HEK293 (cell line): ENCODE data around the gene KLF13.

ENCODE experiments used
- CTCF ChIA-PET: fragments of 350-600 bp; formaldehyde crosslinking; extraction: SDS; loops from one replicate; lab custom pipeline; 2021; ENCODE audit warnings: antibody characterized with exemption; lab: Yijun Ruan, JAX
- POLR2A ChIA-PET: fragments of 300-600 bp; formaldehyde crosslinking; extraction: SDS; loops from one replicate; lab custom pipeline; 2020; ENCODE audit warnings: antibody characterized with exemption, inconsistent platforms; lab: Yijun Ruan, JAX
- H3K27ac ChIP-seq: fragments of 200-500 bp; sonication (Bioruptor generic); 2 replicates; pipeline ENCODE4 v1.5.1; 2014; ENCODE audit warnings: low read depth, low read length, control low read depth, inconsistent platforms; ENCODE audit errors: extremely low read depth
- H3K36me3 ChIP-seq, 2 experiments: fragments of 200-500 bp in 1 of 2; sonication (Bioruptor generic) in 1 of 2; 1 replicate in 1 of 2; 2 replicates in 1 of 2; pipeline ENCODE4 v1.5.1; 2014 to 2017; ENCODE audit warnings: inconsistent platforms in 2 of 2, low read length in 2 of 2; ENCODE audit not compliant: control insufficient read depth in 2 of 2, insufficient read depth in 1 of 2
- H3K4me1 ChIP-seq: fragments of 200-500 bp; sonication (Bioruptor generic); 2 replicates; pipeline ENCODE4 v1.5.1; 2014; ENCODE audit warnings: mild to moderate bottlenecking, low read length, inconsistent platforms; ENCODE audit not compliant: control insufficient read depth, insufficient read depth
- H3K4me3 ChIP-seq: 2 replicates; pipeline ENCODE4 v1.5.1; 2011; ENCODE audit warnings: low read depth, mild to moderate bottlenecking, control low read depth, low read length, moderate library complexity
- H3K9me3 ChIP-seq: fragments of 200-500 bp; sonication (Bioruptor generic); 2 replicates; pipeline ENCODE4 v1.5.1; 2014; ENCODE audit warnings: low read depth, low read length, inconsistent platforms; ENCODE audit not compliant: control insufficient read depth, insufficient read depth
- CTCF ChIP-seq: fragments of 450-650 bp; formaldehyde crosslinking; IDR thresholded peaks from 2 replicates; pipeline ENCODE4 v1.5.1; 2016; ENCODE audit warnings: missing biosample characterization, missing genetic modification characterization
- GFI1B ChIP-seq: fragments of 450-650 bp; formaldehyde crosslinking; IDR thresholded peaks from 2 replicates; pipeline ENCODE4 v1.5.1; 2016; ENCODE audit warnings: missing biosample characterization, missing genetic modification characterization
- GLIS2 ChIP-seq: fragments of 450-650 bp; formaldehyde crosslinking; IDR thresholded peaks from 2 replicates; pipeline ENCODE4 v1.5.1; 2016; ENCODE audit warnings: missing biosample characterization, missing genetic modification characterization
- HOXD13 ChIP-seq: sonication (generic); formaldehyde crosslinking; IDR thresholded peaks from 2 replicates; pipeline ENCODE4 v1.8.0; 2022; ENCODE audit warnings: missing genetic modification reagents, borderline replicate concordance
- PATZ1 ChIP-seq: fragments of 450-650 bp; formaldehyde crosslinking; IDR thresholded peaks from 2 replicates; pipeline ENCODE4 v1.5.1; 2016; ENCODE audit warnings: missing biosample characterization, missing genetic modification characterization
- PRDM4 ChIP-seq: fragments of 450-650 bp; formaldehyde crosslinking; IDR thresholded peaks from 2 replicates; pipeline ENCODE4 v1.5.1; 2017; ENCODE audit warnings: missing biosample characterization, missing genetic modification characterization
- TCF7L2 ChIP-seq: IDR thresholded peaks from 2 replicates; pipeline ENCODE4 v1.6.1; 2011; ENCODE audit warnings: low read depth, mild to moderate bottlenecking, inconsistent platforms, low read length, moderate library complexity, borderline replicate concordance
- TRIM28 ChIP-seq: IDR thresholded peaks from 2 replicates; pipeline ENCODE4 v1.6.1; 2011; ENCODE audit warnings: low read length, control low read depth, borderline replicate concordance
- ZBTB1 ChIP-seq: fragments of 450-650 bp; formaldehyde crosslinking; IDR thresholded peaks from 2 replicates; pipeline ENCODE4 v1.5.1; 2016; ENCODE audit warnings: missing biosample characterization, missing genetic modification characterization
- ZNF112 ChIP-seq: fragments of 450-650 bp; formaldehyde crosslinking; IDR thresholded peaks from 2 replicates; pipeline ENCODE4 v1.5.0; 2017; ENCODE audit warnings: missing biosample characterization, missing genetic modification characterization
- ZNF140 ChIP-seq: fragments of 450-650 bp; formaldehyde crosslinking; IDR thresholded peaks from 2 replicates; pipeline ENCODE4 v1.5.1; 2016; ENCODE audit warnings: missing biosample characterization, missing genetic modification characterization
- ZNF169 ChIP-seq: fragments of 450-650 bp; formaldehyde crosslinking; IDR thresholded peaks from 2 replicates; pipeline ENCODE4 v1.5.1; 2016; ENCODE audit warnings: missing biosample characterization, missing genetic modification characterization
- ZNF174 ChIP-seq: fragments of 450-650 bp; formaldehyde crosslinking; IDR thresholded peaks from 2 replicates; pipeline ENCODE4 v1.5.0; 2017; ENCODE audit warnings: missing biosample characterization, mild to moderate bottlenecking, missing genetic modification characterization
- ZNF311 ChIP-seq: fragments of 450-650 bp; formaldehyde crosslinking; IDR thresholded peaks from 2 replicates; pipeline ENCODE4 v1.5.1; 2017; ENCODE audit warnings: missing biosample characterization, missing genetic modification characterization, borderline replicate concordance
- ZNF394 ChIP-seq: fragments of 450-650 bp; formaldehyde crosslinking; IDR thresholded peaks from 2 replicates; pipeline ENCODE4 v1.5.1; 2016; ENCODE audit warnings: missing biosample characterization, missing genetic modification characterization, mild to moderate bottlenecking, moderate library complexity, borderline replicate concordance
- ZNF416 ChIP-seq: fragments of 450-650 bp; formaldehyde crosslinking; IDR thresholded peaks from 2 replicates; pipeline ENCODE4 v1.5.1; 2016; ENCODE audit warnings: missing biosample characterization, missing genetic modification characterization
- ZNF529 ChIP-seq: fragments of 450-650 bp; formaldehyde crosslinking; IDR thresholded peaks from 2 replicates; pipeline ENCODE4 v1.5.1; 2017; ENCODE audit warnings: missing genetic modification characterization, missing biosample characterization; ENCODE audit not compliant: insufficient replicate concordance
- ZNF555 ChIP-seq: fragments of 450-650 bp; formaldehyde crosslinking; conservative IDR thresholded peaks from 2 replicates; pipeline ENCODE4 v1.5.1; 2017; ENCODE audit warnings: missing biosample characterization, mild to moderate bottlenecking, missing genetic modification characterization, inconsistent platforms
- ZNF558 ChIP-seq: fragments of 450-650 bp; formaldehyde crosslinking; IDR thresholded peaks from 2 replicates; pipeline ENCODE4 v1.5.1; 2016; ENCODE audit warnings: missing biosample characterization, missing genetic modification characterization
- ZNF560 ChIP-seq: fragments of 450-650 bp; formaldehyde crosslinking; IDR thresholded peaks from 2 replicates; pipeline ENCODE4 v1.5.1; 2017; ENCODE audit warnings: missing biosample characterization, missing genetic modification characterization, borderline replicate concordance
- ZNF621 ChIP-seq: fragments of 450-650 bp; formaldehyde crosslinking; IDR thresholded peaks from 2 replicates; pipeline ENCODE4 v1.5.1; 2017; ENCODE audit warnings: missing biosample characterization, missing genetic modification characterization
- ZNF639 ChIP-seq: fragments of 450-650 bp; formaldehyde crosslinking; IDR thresholded peaks from 2 replicates; pipeline ENCODE4 v1.5.1; 2016; ENCODE audit warnings: missing biosample characterization, missing genetic modification characterization
- ZNF645 ChIP-seq: fragments of 450-650 bp; formaldehyde crosslinking; IDR thresholded peaks from 2 replicates; pipeline ENCODE4; 2016; ENCODE audit warnings: missing biosample characterization, missing genetic modification characterization
- ZNF701 ChIP-seq: fragments of 450-650 bp; formaldehyde crosslinking; IDR thresholded peaks from 2 replicates; pipeline ENCODE4 v1.5.1; 2016; ENCODE audit warnings: missing biosample characterization, missing genetic modification characterization
- ZNF843 ChIP-seq: fragments of 450-650 bp; formaldehyde crosslinking; IDR thresholded peaks from 2 replicates; pipeline ENCODE4 v1.5.1; 2016; ENCODE audit warnings: missing biosample characterization, missing genetic modification characterization

Gene KLF13

GRCh38 chr15:31317421-31318327 lies 9.0 kb upstream of the KLF13 start (continued):
- TF ChIP-seq TCF7L2 = no peak
- no peak for TF ChIP-seq ZNF701 (tag by site-specific recombination)
- TF ChIP-seq TRIM28 = no peak
- no peak for TF ChIP-seq ZNF112 (tag by site-specific recombination)
- TF ChIP-seq ZNF621 (tag by site-specific recombination) = no peak
- TF ChIP-seq GLIS2 = no peak
- TF ChIP-seq GFI1B (tag by site-specific recombination) = no peak
- TF ChIP-seq ZNF639 (tag by site-specific recombination) = no peak
- TF ChIP-seq ZNF174 (tag by site-specific recombination) = no peak

- Histone ChIP-seq H3K36me3 (no peaks in the 10 kb centered on the region), H3K4me1 (no peaks in the 10 kb centered on the region), H3K4me3 (no peak overlapping the region), H3K9me3 (no peaks in the 10 kb centered on the region)
- ChIA-PET CTCF (no interaction called here), POLR2A (no interaction called here)
- TF ChIP-seq PATZ1 (no peak), CTCF (tag by site-specific recombination) (no peak), ZNF394 (tag by site-specific recombination) (no peak)
- TF ChIP-seq, all 188 proteins: peak for 0
- H3K27ac ChIP-seq = no peak overlapping the region
These were observed 8.2 kb upstream of the KLF13 start for GRCh38 chr15:31318429-31318828.

- no peaks in the 10 kb centered on the region for H3K36me3 ChIP-seq
- ChIA-PET CTCF (no interaction called here), POLR2A (no interaction called here)
- H3K27ac ChIP-seq = no peak overlapping the region
- H3K9me3 ChIP-seq = no peaks in the 10 kb centered on the region
- no peaks in the 10 kb centered on the region for H3K4me1 ChIP-seq
- H3K4me3 ChIP-seq = no peak overlapping the region
- TF ChIP-seq ZNF560 (tag by site-specific recombination) (no peak), ZBTB1 (tag by site-specific recombination) (no peak), ZNF558 (tag by site-specific recombination) (no peak), ZNF311 (tag by site-specific recombination) (no peak), HOXD13 (no peak), ZNF140 (no peak), ZNF555 (tag by site-specific recombination) (no peak), ZNF529 (no peak), ZNF843 (no peak), ZNF169 (tag by site-specific recombination) (no peak), ZNF416 (tag by site-specific recombination) (no peak), ZNF645 (no peak), PRDM4 (no peak)
These were observed 6.6 kb upstream of the KLF13 start for GRCh38 chr15:31320022-31320421.
